ENCODE measurements around the gene COMMD10. TPM values are rescaled to one million over a fixed set of nuclear protein-coding genes. Genes with fewer than 3 reads are reported as not detected.
A peak's percentile ranks its signal among the peaks of the same experiment; 100 is the strongest.

Gene COMMD10
- polyA plus RNA-seq, 1 experiment = 10.4 TPM

DNA sequence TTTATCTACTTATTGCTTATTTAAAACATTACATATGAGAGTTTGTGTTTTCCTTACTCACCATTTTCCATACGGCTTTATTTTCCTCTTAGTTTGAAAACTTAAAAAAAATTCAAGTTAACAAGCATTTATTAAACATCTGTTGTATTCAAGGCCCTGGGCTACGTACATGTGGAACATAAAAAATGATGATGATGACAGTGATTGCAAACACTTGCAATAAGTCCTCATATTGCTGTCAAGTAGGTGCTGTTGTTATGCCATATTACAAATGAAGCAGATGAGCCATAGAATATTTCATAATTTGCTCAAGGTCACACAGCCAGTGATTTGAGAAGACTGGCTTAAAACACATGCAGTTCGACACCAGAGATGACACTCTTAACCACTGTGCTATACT lies 180.6 kb downstream of the COMMD10 start:
- TF ChIP-seq CTCF (IDR thresholded peaks at IDR 0.05; ENCODE audit: insufficient read depth, low read depth, low read length) = no peak
- Histone ChIP-seq H3K4me3 (ENCODE audit: low read depth, low read length) (no peak overlapping the region), H3K36me3 (ENCODE audit: control insufficient read depth, insufficient read depth, low read length) (no peaks in the 10 kb centered on the region), H3K27me3 (ENCODE audit: control insufficient read depth, insufficient read depth, low read length) (no peaks in the 10 kb centered on the region)
- ChIA-PET CTCF (no interaction called here), POLR2A (no interaction called here)
- no peak for DNase-seq (ENCODE audit: low read depth)

DNA sequence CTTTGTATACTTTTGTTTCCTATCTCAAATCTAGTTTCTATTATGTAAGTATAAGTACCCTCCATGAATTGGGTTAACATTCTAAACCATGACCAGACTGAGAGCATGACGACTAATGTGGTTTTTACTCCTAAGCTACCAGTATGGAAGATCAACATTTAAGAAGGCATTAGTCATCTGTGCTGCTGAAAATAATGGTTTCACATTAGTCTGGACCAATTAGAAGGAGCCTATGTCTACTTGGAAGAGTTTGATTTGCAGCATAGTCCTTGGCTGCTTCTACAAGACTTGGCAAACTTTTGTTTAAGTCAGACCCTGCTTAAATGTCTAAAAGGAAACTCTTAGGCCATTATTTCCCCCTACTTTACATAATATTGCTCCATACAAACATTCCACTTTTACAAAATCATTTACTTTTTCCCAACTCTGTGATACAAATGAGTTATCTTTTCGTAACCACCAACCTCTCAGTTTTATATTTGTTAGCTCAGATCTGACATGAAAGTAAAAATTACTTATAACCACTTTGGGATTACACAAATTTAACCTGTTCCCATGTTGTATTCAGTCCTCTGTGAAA lies 186.7 kb downstream of the COMMD10 start:
- DNase-seq (ENCODE audit: low read depth) = no peak
- POLR2A ChIA-PET = no interaction called here

DNA sequence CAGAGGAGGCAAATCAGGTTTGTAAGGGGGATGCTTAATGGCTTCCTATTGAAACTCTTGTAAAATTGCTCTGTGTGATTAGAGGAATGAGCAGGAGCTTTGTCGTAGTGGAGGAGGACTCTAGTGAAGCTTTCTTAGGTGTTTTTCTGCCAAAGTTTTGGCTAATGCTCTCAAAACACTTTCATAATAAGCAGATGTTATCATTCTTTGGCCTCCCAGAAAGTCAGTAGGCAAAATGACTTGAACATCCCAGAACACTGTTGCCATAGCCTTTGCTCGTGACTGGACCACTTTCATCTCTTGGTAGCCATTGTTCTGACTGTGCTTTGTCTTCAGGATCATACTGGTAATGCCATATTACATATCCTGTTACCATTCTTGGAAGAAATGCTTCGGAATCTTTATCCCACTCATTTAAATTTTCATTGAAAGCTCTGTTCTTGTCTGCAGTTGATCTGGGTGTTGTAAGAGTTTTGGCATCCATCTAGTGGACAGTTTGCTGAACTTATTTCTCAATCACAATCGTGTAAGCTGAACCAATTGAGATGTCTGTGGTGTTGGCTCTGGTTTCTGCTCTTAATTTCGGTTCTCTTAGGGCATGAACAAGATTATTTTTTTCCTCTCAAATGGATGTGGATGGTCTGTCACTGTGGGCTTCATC lies 187.6 kb downstream of the COMMD10 start:
- TF ChIP-seq CTCF (IDR thresholded peaks at IDR 0.05; ENCODE audit: insufficient read depth, low read depth, low read length) = peak; percentile 37
- ChIA-PET POLR2A (no interaction called here), CTCF (interaction anchor here (0.9 to 1.1 kb wide), 3 partner anchors 27 to 638 kb away, joined by 3 read pairs; no protein-coding TSS in a partner anchor)
- Histone ChIP-seq H3K36me3 (ENCODE audit: control insufficient read depth, insufficient read depth, low read length) (no peaks in the 10 kb centered on the region), H3K4me3 (ENCODE audit: low read depth, low read length) (no peak overlapping the region), H3K27me3 (ENCODE audit: control insufficient read depth, insufficient read depth, low read length) (no peaks in the 10 kb centered on the region)
- DNase-seq (ENCODE audit: low read depth) = no peak

More for the DNA sequence above, 186.7 kb downstream of the COMMD10 start:
- Histone ChIP-seq H3K4me3 (ENCODE audit: low read depth, low read length) (no peak overlapping the region), H3K36me3 (ENCODE audit: control insufficient read depth, insufficient read depth, low read length) (no peaks in the 10 kb centered on the region), H3K27me3 (ENCODE audit: control insufficient read depth, insufficient read depth, low read length) (no peaks in the 10 kb centered on the region)
- TF ChIP-seq CTCF (IDR thresholded peaks at IDR 0.05; ENCODE audit: insufficient read depth, low read depth, low read length) = no peak
- CTCF ChIA-PET = interaction anchor here (0.9 to 1.2 kb wide), 4 partner anchors 28 to 637 kb away, joined by 3 read pairs; no protein-coding TSS in a partner anchor

DNA sequence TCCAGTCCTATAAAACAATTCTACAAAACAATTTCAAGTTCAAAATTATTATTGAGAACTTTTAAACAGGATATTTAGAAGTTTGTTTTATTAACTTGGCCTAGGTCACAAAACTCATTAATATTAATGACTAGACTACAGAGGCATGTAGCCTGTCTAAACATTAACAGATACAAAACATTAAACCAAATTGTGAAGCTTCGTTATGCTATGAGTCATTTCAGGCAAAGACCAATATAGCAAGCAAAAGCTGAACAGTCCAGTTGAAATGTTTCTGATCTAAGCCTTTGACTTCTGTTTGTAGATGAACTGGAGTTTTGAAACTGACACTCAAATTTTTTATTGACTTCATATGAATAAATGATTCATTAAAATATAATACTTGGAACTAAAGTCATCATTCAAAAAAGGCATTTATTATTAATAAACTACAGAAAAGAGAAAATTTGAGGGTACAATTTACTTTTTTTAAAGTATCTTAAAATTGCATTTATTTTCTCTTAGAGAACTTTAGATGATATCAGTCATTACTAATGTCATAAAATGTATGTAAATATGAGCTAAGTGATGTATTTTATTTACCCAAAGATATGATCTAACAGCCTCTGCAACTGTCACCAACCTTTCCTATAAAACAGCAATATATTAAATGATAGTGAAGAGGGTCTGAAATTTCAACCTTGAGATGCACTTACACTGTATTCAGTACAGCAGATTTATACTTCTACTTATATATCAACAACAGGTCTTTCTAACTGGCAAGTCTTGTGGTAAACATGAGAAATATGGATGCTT lies 188.8 kb downstream of the COMMD10 start:
- DNase-seq (ENCODE audit: low read depth) = peak; percentile 7
- ChIA-PET POLR2A (no interaction called here), CTCF (interaction anchor here (0.6 to 0.8 kb wide), 2 partner anchors 11 to 976 kb away, joined by 3 read pairs; no protein-coding TSS in a partner anchor)
- H3K27me3 ChIP-seq (ENCODE audit: control insufficient read depth, insufficient read depth, low read length) = no peaks in the 10 kb centered on the region
- no peak for TF ChIP-seq CTCF (IDR thresholded peaks at IDR 0.05; ENCODE audit: insufficient read depth, low read depth, low read length)
- H3K4me3 ChIP-seq (ENCODE audit: low read depth, low read length) = no peak overlapping the region
- no peaks in the 10 kb centered on the region for H3K36me3 ChIP-seq (ENCODE audit: control insufficient read depth, insufficient read depth, low read length)

DNA sequence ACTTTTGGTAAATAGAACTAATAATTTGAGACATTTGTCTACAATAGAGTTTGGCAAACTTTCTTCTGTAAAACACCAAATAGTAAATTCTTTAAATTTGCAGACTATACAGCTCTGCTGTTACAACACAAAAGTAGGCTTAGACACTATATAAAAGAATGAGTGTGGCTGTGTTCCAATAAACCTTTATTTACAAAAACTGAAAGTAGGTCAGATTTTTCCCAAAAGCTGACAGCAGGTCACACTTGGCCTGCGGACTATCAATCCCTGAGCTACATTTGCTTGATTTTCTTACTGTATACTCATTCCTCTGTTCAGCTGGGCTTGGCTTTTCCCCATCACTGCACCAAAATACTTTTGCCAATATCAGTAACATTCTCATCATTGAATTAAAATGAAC lies 189.4 kb downstream of the COMMD10 start:
- DNase-seq (ENCODE audit: low read depth) = no peak

More for the DNA sequence above, 189.4 kb downstream of the COMMD10 start:
- Histone ChIP-seq H3K36me3 (ENCODE audit: control insufficient read depth, insufficient read depth, low read length) (no peaks in the 10 kb centered on the region), H3K4me3 (ENCODE audit: low read depth, low read length) (no peak overlapping the region), H3K27me3 (ENCODE audit: control insufficient read depth, insufficient read depth, low read length) (no peaks in the 10 kb centered on the region)
- no peak for TF ChIP-seq CTCF (IDR thresholded peaks at IDR 0.05; ENCODE audit: insufficient read depth, low read depth, low read length)
- POLR2A ChIA-PET = no interaction called here
- CTCF ChIA-PET = no interaction called here

Data from BJ (cell line).